GM13977 (cell line): ENCODE measurements around the gene SMYD3.

Experiments
- DNase-seq: peaks from one replicate; pipeline ENCODE4 v3.0.0; 2012; ENCODE audit warnings: low spot score
- CTCF ChIP-seq: IDR thresholded peaks from 2 replicates; pipeline ENCODE4 v1.5.1; 2012; ENCODE audit warnings: mild to moderate bottlenecking, control low read depth; ENCODE audit not compliant: insufficient read depth; ENCODE audit errors: extremely low read depth, missing control alignments
- in situ Hi-C: fragments of 300-500 bp; cut with MboI; formaldehyde crosslinking; loops from one replicate; pipeline ENCODE4 v1.12.0; 2022; ENCODE audit warnings: low sequenced_read_pairs, low pct_unique_long_range_greater_than_20kb, mixed read lengths, inconsistent platforms; ENCODE audit not compliant: unreplicated experiment

SMYD3 gene

DNA sequence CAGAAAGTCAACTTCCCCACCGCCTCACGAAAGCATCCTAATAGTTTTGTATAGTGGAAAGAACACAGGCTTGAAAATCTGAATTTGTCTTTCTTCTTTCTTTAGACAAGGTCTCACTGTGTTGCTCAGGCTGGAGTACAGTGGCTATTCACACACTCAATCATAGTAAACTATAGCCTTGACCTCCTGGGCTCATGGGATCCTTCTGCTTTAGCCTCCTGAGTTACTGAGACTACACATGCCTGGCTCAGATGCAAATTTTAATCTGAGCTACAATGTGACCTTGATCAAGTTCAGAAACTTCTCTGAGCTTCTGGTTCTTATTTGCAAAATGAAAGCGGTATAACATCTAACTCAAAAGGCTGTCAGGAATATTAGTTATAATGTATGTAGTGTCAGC is 362.1 kb downstream of the SMYD3 start:
- no peak for DNase-seq
- TF ChIP-seq CTCF: no peak
- in situ Hi-C loops: no loop called here

DNA sequence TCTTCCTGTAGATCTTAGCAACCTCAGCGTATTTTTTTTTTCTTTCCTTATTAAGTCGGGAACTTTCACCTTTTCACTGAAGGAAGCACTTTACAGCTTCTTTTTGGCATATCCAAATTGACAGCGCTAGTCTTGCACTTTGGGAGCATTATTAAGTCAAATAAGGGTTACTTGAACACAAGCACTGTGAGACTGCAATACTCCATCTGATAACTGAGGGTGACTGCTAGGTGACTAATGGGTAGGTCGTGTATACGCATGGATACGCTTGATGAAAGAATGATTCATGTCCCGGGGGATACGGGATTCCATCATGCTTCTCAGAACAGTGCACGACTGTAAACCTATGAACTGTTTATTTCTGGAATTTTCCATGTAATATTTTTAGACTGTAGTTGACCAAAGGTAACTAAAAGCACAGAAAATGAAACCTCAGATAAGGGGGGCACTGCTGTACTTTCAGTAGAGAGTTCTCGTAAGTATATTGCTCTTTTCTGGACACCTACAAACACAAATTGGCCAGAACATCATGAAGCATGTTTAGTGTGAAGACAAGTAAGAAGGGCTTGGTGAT is 364.7 kb downstream of the SMYD3 start:
- in situ Hi-C loops: no loop called here
- DNase-seq: no peak
- TF ChIP-seq CTCF: no peak

GRCh38 chr1:246141306-246141705 is 365.8 kb downstream of the SMYD3 start:
- no peak for DNase-seq
- TF ChIP-seq CTCF: no peak
- in situ Hi-C loops: no loop called here

GRCh38 chr1:246139745-246140182 is 367.3 kb downstream of the SMYD3 start:
- DNase-seq: no peak
- in situ Hi-C loops: no loop called here
- no peak for TF ChIP-seq CTCF

DNA sequence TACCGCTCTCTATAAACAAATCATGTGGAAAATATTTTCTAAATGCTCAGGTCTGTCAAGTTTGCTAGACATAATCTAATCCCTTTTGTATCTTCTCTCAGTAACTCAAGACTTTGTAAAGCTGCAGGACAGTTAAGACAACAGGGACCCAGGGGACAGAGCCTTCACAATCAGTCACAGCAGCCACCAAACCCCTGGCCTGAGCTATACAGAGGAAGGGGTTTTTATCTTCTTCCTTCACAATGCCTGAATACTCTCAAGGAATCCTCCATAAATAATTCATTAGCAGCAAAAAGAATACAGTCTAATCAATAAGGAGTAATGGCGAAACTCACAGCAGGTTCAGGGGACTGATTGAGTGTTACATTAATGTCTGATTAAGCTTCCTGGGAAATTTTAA is 368.3 kb downstream of the SMYD3 start:
- DNase-seq: no peak
- TF ChIP-seq CTCF: no peak
- in situ Hi-C loops: no loop called here

- in situ Hi-C loops: no loop called here
- TF ChIP-seq CTCF: no peak
- no peak for DNase-seq
Observed at GRCh38 chr1:246136477-246136876, 370.6 kb downstream of the SMYD3 start.

DNA sequence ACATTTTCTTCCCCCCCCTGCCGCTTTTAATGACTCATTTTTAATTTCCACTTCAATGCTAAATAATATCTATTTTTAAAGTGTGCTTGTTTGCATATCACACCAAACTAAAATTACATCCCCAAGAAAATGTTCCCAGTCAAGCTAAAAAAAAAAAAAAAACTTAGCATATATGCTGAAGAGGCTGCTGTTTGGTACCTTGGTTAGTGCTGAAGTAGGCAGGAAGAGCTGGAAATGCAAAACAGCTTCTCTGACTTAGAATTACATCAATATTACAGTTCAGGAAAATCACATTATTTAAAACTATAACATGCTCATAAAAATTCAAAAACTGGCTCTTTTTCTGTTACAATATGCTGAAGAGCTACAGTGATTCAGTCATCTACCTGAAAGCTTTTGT is 372.3 kb downstream of the SMYD3 start:
- no peak for DNase-seq
- no peak for TF ChIP-seq CTCF
- in situ Hi-C loops: no loop called here
